ENCODE measurements around the gene SETMAR. TPM values are rescaled to one million over a fixed set of nuclear protein-coding genes. Genes with fewer than 3 reads are reported as not detected.
"Not testable (repeated sequence)": the region's sequence is repeated elsewhere in the genome, so short reads cannot be mapped to it uniquely, and the experiment has no call there.

SETMAR gene
- total and polyA plus RNA-seq, 2 experiments from 2014 or later: 17.3 to 20.6 TPM

DNA sequence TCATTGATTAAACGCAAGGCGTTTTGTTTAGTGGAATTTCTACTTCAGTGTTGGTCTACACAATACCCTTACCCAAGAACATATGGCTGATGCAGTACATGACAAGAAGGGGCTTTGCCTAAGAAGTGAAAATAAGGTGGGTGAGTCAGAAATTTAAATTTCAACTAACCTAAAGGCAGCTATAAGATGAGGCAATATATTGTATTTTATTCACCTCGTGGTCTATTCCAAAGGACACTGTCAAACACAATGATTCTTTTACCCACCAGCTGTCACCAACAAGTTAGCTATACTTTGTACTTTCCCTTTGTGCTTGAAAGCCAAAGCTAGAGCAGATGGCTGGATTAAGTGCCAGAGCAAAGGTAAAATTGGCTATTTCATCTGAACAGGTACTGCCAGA is 10.9 kb upstream of the SETMAR start:
- Histone ChIP-seq H3K27me3 (peaks cover 16% of the 10 kb centered on the region), H3K27ac (no peak overlapping the region), H3K4me1 (ENCODE audit: low read depth) (no peaks in the 10 kb centered on the region), H3K9me3 (ENCODE audit: low read depth) (no peaks in the 10 kb centered on the region), H3K4me3 (no peak overlapping the region), H3K36me3 (no peaks in the 10 kb centered on the region)
- TF ChIP-seq, protein P1, sequence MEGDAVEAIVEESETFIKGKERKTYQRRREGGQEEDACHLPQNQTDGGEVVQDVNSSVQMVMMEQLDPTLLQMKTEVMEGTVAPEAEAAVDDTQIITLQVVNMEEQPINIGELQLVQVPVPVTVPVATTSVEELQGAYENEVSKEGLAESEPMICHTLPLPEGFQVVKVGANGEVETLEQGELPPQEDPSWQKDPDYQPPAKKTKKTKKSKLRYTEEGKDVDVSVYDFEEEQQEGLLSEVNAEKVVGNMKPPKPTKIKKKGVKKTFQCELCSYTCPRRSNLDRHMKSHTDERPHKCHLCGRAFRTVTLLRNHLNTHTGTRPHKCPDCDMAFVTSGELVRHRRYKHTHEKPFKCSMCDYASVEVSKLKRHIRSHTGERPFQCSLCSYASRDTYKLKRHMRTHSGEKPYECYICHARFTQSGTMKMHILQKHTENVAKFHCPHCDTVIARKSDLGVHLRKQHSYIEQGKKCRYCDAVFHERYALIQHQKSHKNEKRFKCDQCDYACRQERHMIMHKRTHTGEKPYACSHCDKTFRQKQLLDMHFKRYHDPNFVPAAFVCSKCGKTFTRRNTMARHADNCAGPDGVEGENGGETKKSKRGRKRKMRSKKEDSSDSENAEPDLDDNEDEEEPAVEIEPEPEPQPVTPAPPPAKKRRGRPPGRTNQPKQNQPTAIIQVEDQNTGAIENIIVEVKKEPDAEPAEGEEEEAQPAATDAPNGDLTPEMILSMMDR (IDR thresholded peaks at IDR 0.05; ENCODE audit: low read depth, low read length): no peak
- DNase-seq (ENCODE audit: low read depth in 1 of 2, low spot score in 1 of 2): no peak

DNA sequence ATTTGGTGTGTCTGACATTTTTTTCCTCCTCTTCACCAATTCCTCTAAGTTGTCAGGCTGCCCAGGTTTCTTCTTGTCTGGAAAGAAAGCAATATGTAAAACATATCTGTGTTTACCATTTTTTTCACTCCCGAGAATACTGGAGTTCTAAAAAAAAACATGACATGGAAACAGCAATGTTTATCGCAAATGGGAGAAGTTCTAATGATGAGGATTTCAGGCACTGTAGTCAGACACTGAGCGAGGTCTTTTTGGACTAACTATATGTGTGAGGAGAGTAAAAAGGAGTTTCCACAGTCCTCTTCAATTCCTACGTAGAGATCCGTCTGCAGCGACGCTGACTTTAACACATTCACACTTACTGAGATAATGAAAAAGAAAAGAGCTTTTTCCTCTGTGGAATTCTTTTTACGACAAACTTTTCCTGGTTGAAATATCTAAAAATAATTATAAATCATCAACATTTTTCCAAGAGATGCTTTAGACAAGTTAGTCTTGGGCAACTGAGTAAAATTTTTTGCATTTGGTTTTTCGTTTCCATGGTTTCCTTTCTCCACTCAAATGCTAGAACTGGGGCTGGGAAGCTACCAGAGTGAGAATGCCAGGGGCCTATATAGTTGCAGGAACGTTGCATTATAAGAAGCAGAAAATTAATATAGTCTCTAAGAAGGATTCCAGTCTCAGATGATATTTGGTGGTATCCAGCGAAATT is 8.4 kb upstream of the SETMAR start:
- TF ChIP-seq, protein P1 (IDR thresholded peaks at IDR 0.05; ENCODE audit: low read depth, low read length): no peak
- no peak for DNase-seq (ENCODE audit: low read depth in 1 of 2, low spot score in 1 of 2)
- no peaks in the 10 kb centered on the region for H3K36me3 ChIP-seq

DNA sequence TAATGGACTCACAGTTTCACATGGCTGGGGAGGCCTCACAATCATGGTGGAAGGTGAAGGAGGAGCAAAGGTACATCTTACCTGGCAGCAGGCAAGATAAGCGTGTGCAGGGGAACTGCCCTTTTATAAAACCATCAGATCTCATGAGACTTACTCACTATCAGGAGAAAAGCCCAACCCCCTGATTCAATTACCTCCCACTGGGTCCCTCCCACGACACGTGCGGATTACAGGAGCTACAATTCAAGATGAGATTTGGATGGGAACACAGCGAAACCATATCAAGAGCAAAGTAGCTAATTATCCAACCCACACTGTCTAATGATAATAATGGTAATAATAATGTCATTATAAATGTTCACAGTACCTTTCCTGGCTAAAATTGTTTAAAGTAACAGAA is 6.7 kb upstream of the SETMAR start:
- H3K27me3 ChIP-seq; DNase-seq (ENCODE audit: low read depth in 1 of 2, low spot score in 1 of 2); H3K4me3 ChIP-seq; H3K4me1 ChIP-seq (ENCODE audit: low read depth); H3K27ac ChIP-seq; H3K36me3 ChIP-seq; H3K9me3 ChIP-seq (ENCODE audit: low read depth): not testable (repeated sequence)

More for the DNA sequence above, 8.4 kb upstream of the SETMAR start:
- Histone ChIP-seq H3K9me3 (ENCODE audit: low read depth) (no peaks in the 10 kb centered on the region), H3K4me3 (no peak overlapping the region), H3K27me3 (peaks cover 4% of the 10 kb centered on the region), H3K27ac (no peak overlapping the region), H3K4me1 (ENCODE audit: low read depth) (no peaks in the 10 kb centered on the region)

DNA sequence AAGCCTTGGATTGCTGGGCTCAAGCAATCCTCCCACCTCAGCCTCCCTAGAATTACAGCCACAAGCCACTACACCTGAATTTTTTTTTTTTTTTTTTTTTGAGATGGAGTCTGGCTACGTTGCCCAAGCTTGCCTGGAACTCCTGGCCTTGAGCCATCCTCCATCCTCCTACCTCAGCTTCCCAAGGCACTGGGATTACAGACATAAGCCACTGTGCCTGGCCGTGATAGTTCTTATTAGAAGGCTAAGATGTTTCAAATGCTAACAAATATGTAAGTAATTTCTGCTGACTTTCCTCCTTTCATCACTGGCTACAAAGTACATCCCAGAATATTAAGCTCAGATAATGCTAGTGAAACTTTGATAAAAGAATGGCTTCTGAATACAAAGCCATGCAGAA is 5.7 kb upstream of the SETMAR start:
- no peaks in the 10 kb centered on the region for H3K4me1 ChIP-seq (ENCODE audit: low read depth)
- H3K9me3 ChIP-seq (ENCODE audit: low read depth): no peaks in the 10 kb centered on the region
- TF ChIP-seq, protein P1 (IDR thresholded peaks at IDR 0.05; ENCODE audit: low read depth, low read length): no peak
- no peak overlapping the region for H3K27ac ChIP-seq
- no peaks in the 10 kb centered on the region for H3K36me3 ChIP-seq
- H3K4me3 ChIP-seq: no peak overlapping the region
- H3K27me3 ChIP-seq: peaks cover 3% of the 10 kb centered on the region
- no peak for DNase-seq (ENCODE audit: low read depth in 1 of 2, low spot score in 1 of 2)

DNA sequence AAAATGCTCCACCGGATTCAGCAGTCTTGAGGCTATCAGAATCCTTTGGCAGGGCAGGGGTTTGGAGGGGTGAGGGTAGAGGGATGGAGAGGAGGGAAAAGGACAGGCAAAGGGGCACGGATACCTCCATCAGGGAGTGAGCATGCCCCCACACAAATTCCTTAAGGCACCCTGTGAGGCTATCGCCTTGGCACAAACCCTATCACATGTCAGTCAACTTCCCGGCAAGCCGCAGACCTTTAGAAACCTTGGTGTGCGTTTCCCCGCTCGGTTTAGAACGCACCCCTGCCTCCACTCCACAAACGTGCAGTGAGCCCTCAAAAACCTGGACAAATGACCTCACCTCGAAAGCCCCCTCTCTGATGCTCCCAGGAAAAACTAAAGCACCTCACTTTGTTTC is 422 bp upstream of the SETMAR start:
- TF ChIP-seq, protein P1 (IDR thresholded peaks at IDR 0.05; ENCODE audit: low read depth, low read length): no peak
- Histone ChIP-seq H3K27me3 (no peaks in the 10 kb centered on the region), H3K4me3 (peak overlapping the region; percentile 67), H3K27ac (no peak overlapping the region), H3K9me3 (ENCODE audit: low read depth) (no peaks in the 10 kb centered on the region), H3K4me1 (ENCODE audit: low read depth) (peaks cover 16% of the 10 kb centered on the region), H3K36me3 (no peaks in the 10 kb centered on the region)
- no peak for DNase-seq (ENCODE audit: low read depth in 1 of 2, low spot score in 1 of 2)

DNA sequence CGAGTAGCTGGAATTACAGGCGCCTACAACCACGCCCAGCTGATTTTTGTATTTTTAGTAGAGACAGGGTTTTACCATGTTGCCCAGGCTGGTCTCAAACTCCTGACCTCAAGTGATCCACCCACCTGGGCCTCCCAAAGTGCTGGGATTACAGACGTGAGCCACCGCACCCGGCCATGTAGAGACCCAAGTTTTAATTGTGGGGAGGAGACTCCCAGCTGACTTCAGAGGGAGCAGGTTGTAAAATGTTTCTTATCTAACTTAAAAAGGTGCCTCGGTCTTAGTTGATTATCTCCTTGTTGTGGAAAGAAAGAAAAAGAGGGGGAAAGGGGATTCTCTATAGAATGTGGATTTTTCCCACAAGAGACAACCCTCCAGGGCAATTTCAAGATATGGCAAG is 2.0 kb downstream of the SETMAR start:
- not testable (repeated sequence) for H3K36me3 ChIP-seq; H3K4me3 ChIP-seq; H3K27me3 ChIP-seq; H3K27ac ChIP-seq; DNase-seq (ENCODE audit: low read depth in 1 of 2, low spot score in 1 of 2); H3K9me3 ChIP-seq (ENCODE audit: low read depth)
- peaks cover 16% of the 10 kb centered on the region for H3K4me1 ChIP-seq (ENCODE audit: low read depth)

Data from cardiac muscle cell (in vitro differentiated cells and primary cell).